ENCODE measurements around the gene GPR148. TPM values are rescaled to one million over a fixed set of nuclear protein-coding genes. Genes with fewer than 3 reads are reported as not detected.

Gene GPR148
- total RNA-seq, 1 experiment from 2014 or later, result not detected

DNA sequence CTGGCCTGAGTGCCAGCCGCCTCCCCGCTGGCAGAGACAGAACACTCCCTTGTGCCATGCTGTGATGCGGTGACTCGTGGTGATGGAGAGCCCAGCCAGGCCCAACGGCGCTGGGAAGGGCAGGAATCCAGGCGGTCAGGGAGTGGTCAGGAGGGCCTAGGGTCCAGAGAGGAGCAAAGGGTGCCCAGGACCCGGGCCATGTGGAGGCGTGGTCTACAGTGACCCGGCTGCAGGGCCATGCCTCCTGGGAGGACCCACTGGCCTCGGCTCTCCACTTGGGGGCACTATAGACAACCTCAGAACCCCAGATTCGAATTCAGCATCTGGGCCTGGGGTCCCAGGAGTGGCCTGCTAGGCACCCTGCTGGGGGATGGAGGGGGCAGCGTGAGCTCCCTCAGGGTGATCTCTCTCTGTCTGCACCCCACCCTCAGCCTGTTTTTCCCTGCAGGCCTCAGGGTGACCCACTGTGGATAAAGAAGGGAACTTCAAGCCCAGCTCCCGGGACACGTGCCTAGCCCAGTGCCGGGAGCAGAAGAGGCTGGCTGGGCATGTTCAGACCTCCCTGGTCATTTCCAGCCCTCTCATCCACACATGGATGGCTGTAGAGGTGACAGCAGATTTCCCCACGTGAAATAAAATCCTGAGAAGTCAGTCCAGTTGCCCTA, 39.5 kb downstream of the GPR148 start:
- BruUV-seq (replicated peaks), result no TSS peak
- Histone ChIP-seq H3K4me1 (no peaks in the 10 kb centered on the region), H3K36me3 (ENCODE audit: control insufficient read depth, insufficient read depth, low read length) (no peaks in the 10 kb centered on the region), H3K4me3 (ENCODE audit: low read depth, low read length) (no peak overlapping the region), H3K9me3 (no peaks in the 10 kb centered on the region), H3K27me3 (replicated peaks; ENCODE audit: control insufficient read depth, insufficient read depth, low read length) (no peaks in the 10 kb centered on the region)
- no peaks in the 10 kb centered on the region for H3K4me1 Mint-ChIP-seq (ENCODE audit: low read depth, unreplicated experiment)
- intact Hi-C loops (cut with micrococcal nuclease; ENCODE audit: unreplicated experiment), result no loop called here
- no peak overlapping the region for H3K27ac Mint-ChIP-seq (ENCODE audit: unreplicated experiment)
- no peak for DNase-seq
- ChIA-PET POLR2A (no interaction called here), CTCF (no interaction called here)
- TF ChIP-seq, protein P1, sequence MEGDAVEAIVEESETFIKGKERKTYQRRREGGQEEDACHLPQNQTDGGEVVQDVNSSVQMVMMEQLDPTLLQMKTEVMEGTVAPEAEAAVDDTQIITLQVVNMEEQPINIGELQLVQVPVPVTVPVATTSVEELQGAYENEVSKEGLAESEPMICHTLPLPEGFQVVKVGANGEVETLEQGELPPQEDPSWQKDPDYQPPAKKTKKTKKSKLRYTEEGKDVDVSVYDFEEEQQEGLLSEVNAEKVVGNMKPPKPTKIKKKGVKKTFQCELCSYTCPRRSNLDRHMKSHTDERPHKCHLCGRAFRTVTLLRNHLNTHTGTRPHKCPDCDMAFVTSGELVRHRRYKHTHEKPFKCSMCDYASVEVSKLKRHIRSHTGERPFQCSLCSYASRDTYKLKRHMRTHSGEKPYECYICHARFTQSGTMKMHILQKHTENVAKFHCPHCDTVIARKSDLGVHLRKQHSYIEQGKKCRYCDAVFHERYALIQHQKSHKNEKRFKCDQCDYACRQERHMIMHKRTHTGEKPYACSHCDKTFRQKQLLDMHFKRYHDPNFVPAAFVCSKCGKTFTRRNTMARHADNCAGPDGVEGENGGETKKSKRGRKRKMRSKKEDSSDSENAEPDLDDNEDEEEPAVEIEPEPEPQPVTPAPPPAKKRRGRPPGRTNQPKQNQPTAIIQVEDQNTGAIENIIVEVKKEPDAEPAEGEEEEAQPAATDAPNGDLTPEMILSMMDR (IDR thresholded peaks at IDR 0.05; ENCODE audit: insufficient read depth in 1 of 2, low read depth in 1 of 2, low read length in 1 of 2, severe bottlenecking in 1 of 2, unreplicated experiment in 1 of 2), result peak in 1 of 2 experiments; percentile 13
- no peaks in the 10 kb centered on the region for H3K27me3 Mint-ChIP-seq (ENCODE audit: insufficient read depth, unreplicated experiment)
- H3K4me3 Mint-ChIP-seq (ENCODE audit: unreplicated experiment), result no peak overlapping the region
- H3K9me3 Mint-ChIP-seq (ENCODE audit: unreplicated experiment), result no peaks in the 10 kb centered on the region
- no peaks in the 10 kb centered on the region for H3K36me3 Mint-ChIP-seq (ENCODE audit: insufficient read depth, unreplicated experiment)

DNA sequence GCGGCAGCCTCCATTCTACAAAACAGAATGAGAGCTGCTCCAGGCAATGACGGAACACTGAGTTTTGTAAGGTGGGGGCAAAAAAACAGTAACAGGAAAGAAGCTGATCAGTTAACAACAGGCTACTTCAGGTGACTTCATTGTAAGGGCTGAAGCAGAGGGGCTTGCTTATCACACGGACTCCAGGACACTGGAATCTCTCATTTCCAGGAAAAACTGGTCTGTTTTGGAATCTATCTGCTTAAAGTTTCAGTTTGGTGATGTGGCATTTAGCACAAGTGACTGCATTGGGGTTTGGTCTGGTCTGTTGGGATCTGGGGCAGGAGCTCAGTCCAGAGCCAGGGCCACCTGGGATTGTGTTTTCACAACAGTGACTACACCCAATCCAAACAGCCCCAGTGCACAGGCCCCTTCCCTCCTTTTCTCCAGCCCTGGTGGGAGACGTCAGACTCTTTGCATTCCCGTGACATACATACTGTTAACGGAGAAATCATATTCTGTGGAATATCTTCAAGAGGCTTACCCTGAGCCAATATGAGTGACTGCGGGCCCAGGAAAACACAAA, 40.6 kb downstream of the GPR148 start:
- Mint-ChIP-seq H3K27me3 (ENCODE audit: insufficient read depth, unreplicated experiment) (no peaks in the 10 kb centered on the region), H3K36me3 (ENCODE audit: insufficient read depth, unreplicated experiment) (no peaks in the 10 kb centered on the region), H3K9me3 (ENCODE audit: unreplicated experiment) (no peaks in the 10 kb centered on the region), H3K4me3 (ENCODE audit: unreplicated experiment) (no peak overlapping the region), H3K4me1 (ENCODE audit: low read depth, unreplicated experiment) (no peaks in the 10 kb centered on the region), H3K27ac (ENCODE audit: unreplicated experiment) (no peak overlapping the region)
- Histone ChIP-seq H3K36me3 (ENCODE audit: control insufficient read depth, insufficient read depth, low read length) (no peaks in the 10 kb centered on the region), H3K9me3 (no peaks in the 10 kb centered on the region), H3K4me1 (no peaks in the 10 kb centered on the region), H3K27me3 (replicated peaks; ENCODE audit: control insufficient read depth, insufficient read depth, low read length) (no peaks in the 10 kb centered on the region), H3K4me3 (ENCODE audit: low read depth, low read length) (no peak overlapping the region)
- BruUV-seq (replicated peaks), result no TSS peak
- CTCF ChIA-PET, result no interaction called here
- no peak for DNase-seq
- TF ChIP-seq, protein P1 (IDR thresholded peaks at IDR 0.05; ENCODE audit: insufficient read depth in 1 of 2, low read depth in 1 of 2, low read length in 1 of 2, severe bottlenecking in 1 of 2, unreplicated experiment in 1 of 2), result no peak
- intact Hi-C loops (cut with micrococcal nuclease; ENCODE audit: unreplicated experiment), result no loop called here
- POLR2A ChIA-PET, result no interaction called here

DNA sequence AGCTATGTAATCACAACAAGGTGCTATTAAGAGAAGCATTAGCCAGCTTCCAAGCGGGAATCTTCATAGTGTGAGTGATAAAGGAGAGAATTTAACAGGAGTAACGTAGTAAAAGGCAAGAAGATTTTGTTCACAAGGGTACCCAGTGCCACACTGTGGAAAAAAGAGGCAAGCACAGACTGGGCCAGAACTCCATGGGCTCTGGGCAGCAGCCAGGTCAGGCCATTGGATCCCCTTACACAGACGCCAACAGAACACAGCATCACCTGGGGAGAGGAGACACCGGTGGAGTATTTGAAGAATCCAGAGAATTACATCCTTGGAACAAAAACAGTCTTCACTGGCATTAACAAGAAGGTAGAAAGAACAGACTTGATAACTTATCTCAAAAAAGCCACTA, 47.7 kb downstream of the GPR148 start:
- Mint-ChIP-seq H3K27me3 (ENCODE audit: insufficient read depth, unreplicated experiment) (peaks cover 6% of the 10 kb centered on the region), H3K9me3 (ENCODE audit: unreplicated experiment) (no peaks in the 10 kb centered on the region), H3K36me3 (ENCODE audit: insufficient read depth, unreplicated experiment) (no peaks in the 10 kb centered on the region), H3K4me3 (ENCODE audit: unreplicated experiment) (no peak overlapping the region), H3K4me1 (ENCODE audit: low read depth, unreplicated experiment) (no peaks in the 10 kb centered on the region), H3K27ac (ENCODE audit: unreplicated experiment) (no peak overlapping the region)
- no TSS peak for BruUV-seq (replicated peaks)
- ChIA-PET POLR2A (no interaction called here), CTCF (no interaction called here)
- DNase-seq, result peak; percentile 41 to 47
- H3K36me3 ChIP-seq (ENCODE audit: control insufficient read depth, insufficient read depth, low read length), result no peaks in the 10 kb centered on the region
- no peaks in the 10 kb centered on the region for H3K4me1 ChIP-seq
- H3K27me3 ChIP-seq (replicated peaks; ENCODE audit: control insufficient read depth, insufficient read depth, low read length), result no peaks in the 10 kb centered on the region
- TF ChIP-seq, protein P1 (IDR thresholded peaks at IDR 0.05; ENCODE audit: insufficient read depth in 1 of 2, low read depth in 1 of 2, low read length in 1 of 2, severe bottlenecking in 1 of 2, unreplicated experiment in 1 of 2), result peak; percentile 25 to 49
- H3K4me3 ChIP-seq (ENCODE audit: low read depth, low read length), result no peak overlapping the region
- intact Hi-C loops (cut with micrococcal nuclease; ENCODE audit: unreplicated experiment), result no loop called here
- no peaks in the 10 kb centered on the region for H3K9me3 ChIP-seq
